Suppressor macrophage treated with lipopolysaccharide for 1 hour (primary cell): ENCODE data around the gene RREB1.
A peak's percentile ranks its signal among the peaks of the same experiment; 100 is the strongest.

Experiments
- DNase-seq, 3 donors: peaks; one replicate each; pipeline ENCODE4 v3.0.0-alpha.2; 2020 to 2022

RREB1 gene

GRCh38 chr6:7107578-7108195 is at the start of gene RREB1:
Gene RREB1, plus strand, starts transcription at chr6:7107961. Its CDS starts 73,951 bp downstream, at chr6:7181912.
- DNase-seq, result peak; percentile 53 to 59 (median 54)

DNA sequence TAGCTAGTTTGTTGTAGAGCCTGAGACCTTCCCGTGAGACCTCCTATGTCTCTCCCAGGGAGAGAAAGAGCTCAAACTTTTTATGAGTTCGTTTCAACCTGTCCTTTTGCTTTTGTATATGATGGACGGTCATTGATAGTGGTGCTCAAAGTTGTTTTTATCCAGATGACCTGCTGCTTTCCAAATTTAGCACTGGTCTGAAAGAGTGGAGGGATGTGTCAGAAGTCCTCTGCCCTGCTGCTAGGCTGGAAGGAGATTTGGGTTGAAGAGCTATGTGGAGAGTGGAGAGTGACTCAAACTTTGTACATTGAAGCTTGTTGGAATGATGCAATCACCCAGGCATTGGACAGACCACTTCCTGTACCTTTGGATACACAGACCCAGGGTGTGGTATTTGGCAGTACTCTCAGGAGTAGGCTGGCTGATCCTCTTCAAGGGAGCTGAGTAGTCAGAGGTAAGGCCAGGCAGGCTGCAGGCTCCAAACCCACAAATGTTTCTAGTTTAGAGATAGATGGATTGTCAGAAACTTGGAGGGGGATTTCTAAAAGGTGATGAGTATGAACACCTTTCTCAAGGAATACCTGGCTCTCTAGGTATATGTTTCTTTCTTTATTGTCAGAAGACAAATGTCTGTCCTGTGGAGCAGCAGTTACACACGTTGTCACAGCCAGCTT is 49.4 kb upstream of the RREB1 start:
- DNase-seq, result peak; percentile 42 to 62 (median 58)

DNA sequence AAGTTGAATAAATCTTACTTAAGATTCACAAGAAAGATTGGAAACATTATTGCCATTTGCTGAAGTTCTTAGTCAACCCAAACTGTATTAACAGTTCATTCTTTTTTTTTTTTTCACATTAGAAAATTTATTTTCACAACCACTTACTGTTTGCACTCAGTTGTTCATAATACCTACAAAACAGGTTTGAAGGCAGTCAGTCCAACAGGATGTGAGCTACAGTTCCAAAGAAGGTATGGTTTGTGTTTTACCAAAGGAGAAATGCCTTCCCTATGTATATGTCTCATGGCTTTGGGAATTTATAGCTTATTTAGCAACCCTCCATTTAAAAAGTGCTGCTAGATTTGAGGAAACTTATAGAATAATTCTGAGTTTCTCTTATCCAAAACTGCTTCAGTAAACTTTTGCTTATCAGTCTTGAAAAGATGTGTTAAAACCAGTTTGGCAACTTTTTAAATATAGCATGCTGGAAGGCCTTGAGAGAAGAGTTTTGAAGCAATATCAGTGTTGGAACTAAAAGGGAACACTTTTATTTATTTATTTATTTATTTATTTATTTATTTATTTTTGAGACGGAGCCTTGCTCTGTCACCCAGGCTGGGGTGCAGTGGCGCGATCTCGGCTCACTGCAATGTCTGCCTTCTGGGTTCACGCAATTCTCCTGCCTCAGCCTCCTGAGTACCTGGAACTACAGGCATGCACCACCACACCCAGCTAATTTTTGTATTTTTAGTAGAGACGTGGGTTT is 46.8 kb upstream of the RREB1 start:
- no peak for DNase-seq

DNA sequence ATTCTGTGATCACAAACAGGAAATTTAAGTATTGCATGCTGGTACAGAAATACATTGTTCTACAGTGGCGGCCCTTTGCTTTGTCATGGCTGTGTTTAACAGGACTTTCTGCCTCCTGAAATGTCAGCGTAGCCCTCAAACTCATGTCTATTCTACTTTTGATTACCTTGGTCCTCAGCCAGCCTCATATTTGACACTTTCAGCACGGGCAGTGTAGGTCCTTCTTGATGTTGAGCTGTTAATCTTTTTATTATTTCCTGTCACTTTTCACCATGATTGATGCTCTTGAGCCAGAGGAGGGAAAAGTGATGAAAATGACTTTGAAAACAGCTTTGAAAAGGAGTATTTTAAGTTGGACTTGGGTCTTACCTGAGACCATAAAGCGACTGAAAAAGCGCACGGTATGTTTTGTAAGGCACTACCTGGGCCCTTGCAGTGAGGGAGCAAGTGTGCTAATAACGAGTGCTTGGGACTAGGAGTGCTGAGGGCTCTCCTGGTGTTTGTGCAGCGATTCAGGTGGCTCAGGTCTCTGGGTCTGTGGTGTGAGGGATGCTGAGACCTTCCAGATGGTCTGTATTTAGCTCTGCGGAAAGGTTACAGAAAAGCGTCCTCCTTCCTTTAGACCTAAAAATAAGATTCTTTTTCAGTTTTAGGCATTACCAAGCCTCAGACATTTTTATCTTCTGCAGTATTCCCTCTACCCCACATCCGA is 45.2 kb upstream of the RREB1 start:
- no peak for DNase-seq

- no peak for DNase-seq
These were observed 40.5 kb upstream of the RREB1 start for GRCh38 chr6:7067305-7067704.

GRCh38 chr6:7071405-7071804 is 36.4 kb upstream of the RREB1 start:
- no peak for DNase-seq

- DNase-seq, result peak in 1 of 3 donors; percentile 40
These were observed 34.5 kb upstream of the RREB1 start for GRCh38 chr6:7073082-7073820.

- peak; percentile 91 to 94 (median 92) for DNase-seq
These were observed 33.8 kb upstream of the RREB1 start for GRCh38 chr6:7073821-7074525.

GRCh38 chr6:7074870-7075269 is 32.9 kb upstream of the RREB1 start:
- DNase-seq, result no peak

GRCh38 chr6:7075341-7076000 is 32.3 kb upstream of the RREB1 start:
- no peak for DNase-seq

- no peak for DNase-seq
These were observed 29.9 kb upstream of the RREB1 start for GRCh38 chr6:7077856-7078255.

GRCh38 chr6:7078856-7079255 is 28.9 kb upstream of the RREB1 start:
- DNase-seq, result no peak

GRCh38 chr6:7080311-7080710 is 27.4 kb upstream of the RREB1 start:
- DNase-seq, result peak in 2 of 3 donors; percentile 29 to 40

DNA sequence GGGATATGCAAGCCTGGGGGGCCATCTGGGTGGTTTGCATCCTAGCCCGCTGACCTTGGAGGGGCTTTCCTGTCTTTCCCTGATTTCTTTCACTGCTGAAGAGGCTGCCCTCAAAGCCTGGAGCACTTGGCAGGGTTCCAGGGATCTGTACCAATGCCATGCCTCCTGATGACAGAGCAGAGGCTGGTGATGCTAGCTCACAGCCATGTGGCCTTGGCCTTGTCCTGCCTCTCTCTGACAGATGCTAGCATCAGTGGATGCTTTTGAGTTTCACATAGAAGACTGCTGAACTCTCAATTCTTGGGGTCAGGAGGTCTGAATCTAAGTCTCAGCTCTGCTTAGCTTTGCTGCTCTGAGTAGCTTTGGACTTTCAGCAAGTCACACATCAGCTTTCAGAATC is 21.9 kb upstream of the RREB1 start:
- peak; percentile 43 to 62 (median 47) for DNase-seq

DNA sequence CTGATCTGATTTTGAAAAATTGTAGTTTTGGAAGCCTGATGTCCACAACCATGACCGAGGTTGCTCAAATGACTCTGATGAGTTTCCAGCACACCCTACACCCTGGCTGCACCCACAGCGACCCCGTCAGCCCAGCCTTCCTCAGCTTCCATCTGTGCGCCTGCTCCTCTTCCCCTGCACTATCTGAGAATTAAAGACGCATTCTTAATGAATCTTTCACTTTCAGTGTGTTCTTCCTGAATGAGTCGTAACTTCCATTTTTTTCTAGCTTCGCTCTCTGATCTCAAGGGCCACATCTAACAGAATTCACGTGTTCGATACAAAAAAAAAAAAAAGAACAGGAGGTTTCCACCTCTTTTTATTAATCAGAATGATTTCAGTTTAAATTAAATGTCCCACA is 21.3 kb upstream of the RREB1 start:
- peak; percentile 76 to 87 (median 81) for DNase-seq

DNA sequence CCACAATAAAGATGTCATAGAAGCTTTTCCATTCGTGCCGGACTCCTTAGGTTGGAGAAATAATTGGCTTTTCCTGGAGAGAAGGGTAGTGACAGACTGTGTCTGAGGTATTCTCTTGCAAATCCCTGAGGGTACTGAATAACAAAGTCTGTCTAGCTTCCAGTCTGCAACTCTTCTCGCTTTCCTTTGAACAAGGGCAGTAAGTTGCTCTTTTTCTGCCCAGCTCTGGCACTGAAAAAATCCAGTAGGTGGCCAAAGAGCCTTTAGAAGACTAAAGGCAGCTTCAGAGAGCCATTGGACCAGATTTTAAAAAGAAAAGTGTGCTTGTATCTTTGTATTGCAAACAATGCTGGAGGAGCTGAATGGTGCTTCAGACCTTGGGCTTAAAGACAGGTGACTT is 20.7 kb upstream of the RREB1 start:
- DNase-seq, result peak; percentile 24 to 35 (median 32)

- no peak for DNase-seq
These were observed 20.2 kb upstream of the RREB1 start for GRCh38 chr6:7087491-7087979.

- no peak for DNase-seq
These were observed 19.6 kb upstream of the RREB1 start for GRCh38 chr6:7088076-7088742.

GRCh38 chr6:7098993-7099392 is 8.8 kb upstream of the RREB1 start:
- DNase-seq, result no peak

GRCh38 chr6:7100072-7100752 is 7.5 kb upstream of the RREB1 start:
- no peak for DNase-seq
